Glutamatergic neuron (in vitro differentiated cells): ENCODE data around the gene IL36B. TPM values are rescaled to one million over a fixed set of nuclear protein-coding genes. Genes with fewer than 3 reads are reported as not detected.
"Not testable (repeated sequence)": the region's sequence is repeated elsewhere in the genome, so short reads cannot be mapped to it uniquely, and the experiment has no call there.

Source experiments
- DNase-seq: peaks from one replicate; pipeline ENCODE4 v3.0.0; 2022
- H3K27ac Mint-ChIP-seq: one replicate; pipeline ENCODE4 v1.8.0; 2020; ENCODE audit warnings: mild to moderate bottlenecking, mixed read lengths, inconsistent platforms; ENCODE audit not compliant: unreplicated experiment
- H3K27me3 Mint-ChIP-seq: one replicate; pipeline ENCODE4 v1.8.0; 2020; ENCODE audit warnings: mild to moderate bottlenecking, moderate library complexity, mixed read lengths, inconsistent platforms; ENCODE audit not compliant: unreplicated experiment
- H3K36me3 Mint-ChIP-seq: one replicate; pipeline ENCODE4 v1.8.0; 2020; ENCODE audit warnings: mild to moderate bottlenecking, mixed read lengths, inconsistent platforms; ENCODE audit not compliant: unreplicated experiment
- H3K4me1 Mint-ChIP-seq: one replicate; pipeline ENCODE4 v1.8.0; 2020; ENCODE audit warnings: mild to moderate bottlenecking, low read depth, mixed read lengths, inconsistent platforms; ENCODE audit not compliant: unreplicated experiment
- H3K4me3 Mint-ChIP-seq: one replicate; pipeline ENCODE4 v1.8.0; 2020; ENCODE audit warnings: mild to moderate bottlenecking, mixed read lengths, inconsistent platforms; ENCODE audit not compliant: unreplicated experiment
- H3K9me3 Mint-ChIP-seq: one replicate; pipeline ENCODE4 v1.8.0; 2020; ENCODE audit warnings: mild to moderate bottlenecking, moderate library complexity, mixed read lengths, inconsistent platforms; ENCODE audit not compliant: unreplicated experiment
- long read RNA-seq: library from polyadenylated mRNA; unstranded; transcript quantifications from one replicate; pipeline ENCODE4 v2.0.0, GENCODE V29; 2020; ENCODE audit not compliant: unreplicated experiment
- total RNA-seq: library from RNA; stranded (reverse); fragmentation: NEBNext Ultra II Directional; extraction: Animal tissue kit (Norgen Biotek cat#: 25700); gene quantifications from one replicate; pipeline ENCODE4 v1.2.1, GENCODE V29; 2021; ENCODE audit not compliant: unreplicated experiment
- TF ChIP-seq, protein P1 (sequence below): fragments of 200-600 bp; sonication (generic); IDR thresholded peaks from one replicate; pipeline ENCODE4 v1.5.0; 2021; ENCODE audit not compliant: partially characterized antibody, unreplicated experiment

IL36B gene
- not detected for total RNA-seq
- long read RNA-seq = 0 reads

DNA sequence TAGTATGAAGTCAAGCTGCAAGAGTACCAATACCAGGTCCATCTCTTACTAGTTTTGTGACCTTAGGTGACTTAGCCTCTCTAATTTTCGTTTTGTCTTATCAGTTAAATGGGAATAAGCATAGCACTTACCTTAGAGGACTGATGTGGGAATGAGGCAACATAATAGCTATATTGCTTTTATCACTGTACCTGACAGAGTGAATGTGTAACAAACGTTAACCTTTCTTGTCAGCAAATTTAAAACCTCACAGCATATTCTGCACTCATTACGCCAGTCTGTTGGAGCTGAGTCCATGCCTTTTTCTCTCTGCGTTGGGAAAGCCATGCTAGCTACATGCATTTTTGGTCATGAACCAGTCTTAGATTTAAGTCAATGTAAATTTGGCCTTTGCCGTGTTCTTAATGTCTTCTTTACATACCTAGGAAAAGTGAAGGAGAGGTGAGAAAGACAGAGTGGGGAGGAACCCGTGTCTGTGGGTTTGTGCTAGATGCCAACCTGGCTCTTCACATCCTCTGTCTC is at the start of gene IL36B:
IL36B (minus strand) TSS at position 472 of the 522 bp plus-strand sequence.
- Mint-ChIP-seq H3K36me3 (peaks cover 29% of the 10 kb centered on the region), H3K27ac (no peak within 1 kb of the TSS), H3K27me3 (no peaks in the 10 kb centered on the region), H3K4me1 (no peaks in the 10 kb centered on the region), H3K4me3 (no peak within 1 kb of the TSS), H3K9me3 (peaks cover 6% of the 10 kb centered on the region)
- no peak for DNase-seq
- TF ChIP-seq, protein P1, sequence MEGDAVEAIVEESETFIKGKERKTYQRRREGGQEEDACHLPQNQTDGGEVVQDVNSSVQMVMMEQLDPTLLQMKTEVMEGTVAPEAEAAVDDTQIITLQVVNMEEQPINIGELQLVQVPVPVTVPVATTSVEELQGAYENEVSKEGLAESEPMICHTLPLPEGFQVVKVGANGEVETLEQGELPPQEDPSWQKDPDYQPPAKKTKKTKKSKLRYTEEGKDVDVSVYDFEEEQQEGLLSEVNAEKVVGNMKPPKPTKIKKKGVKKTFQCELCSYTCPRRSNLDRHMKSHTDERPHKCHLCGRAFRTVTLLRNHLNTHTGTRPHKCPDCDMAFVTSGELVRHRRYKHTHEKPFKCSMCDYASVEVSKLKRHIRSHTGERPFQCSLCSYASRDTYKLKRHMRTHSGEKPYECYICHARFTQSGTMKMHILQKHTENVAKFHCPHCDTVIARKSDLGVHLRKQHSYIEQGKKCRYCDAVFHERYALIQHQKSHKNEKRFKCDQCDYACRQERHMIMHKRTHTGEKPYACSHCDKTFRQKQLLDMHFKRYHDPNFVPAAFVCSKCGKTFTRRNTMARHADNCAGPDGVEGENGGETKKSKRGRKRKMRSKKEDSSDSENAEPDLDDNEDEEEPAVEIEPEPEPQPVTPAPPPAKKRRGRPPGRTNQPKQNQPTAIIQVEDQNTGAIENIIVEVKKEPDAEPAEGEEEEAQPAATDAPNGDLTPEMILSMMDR = no peak

DNA sequence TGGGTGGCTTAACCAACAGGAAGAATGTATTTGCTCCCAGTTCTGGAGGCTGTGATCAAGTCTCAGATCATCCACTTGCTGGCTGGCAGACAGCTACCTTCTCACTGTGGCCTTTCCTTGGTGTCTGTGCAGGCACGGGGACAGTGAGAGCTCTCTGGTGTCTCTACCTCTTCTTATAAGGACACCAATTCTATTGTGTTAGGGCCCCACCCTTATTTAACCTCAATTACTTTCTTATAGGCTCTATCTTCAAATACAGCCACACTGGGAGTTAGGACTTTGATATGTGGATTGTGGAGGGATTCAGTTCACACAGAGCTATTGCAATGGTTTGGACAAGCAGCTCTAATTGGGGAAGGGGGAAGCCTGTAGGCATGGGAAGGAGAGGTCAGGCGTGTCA is 49.5 kb upstream of the IL36B start:
- Mint-ChIP-seq H3K27me3 (no peaks in the 10 kb centered on the region), H3K27ac (no peak overlapping the region), H3K36me3 (no peaks in the 10 kb centered on the region), H3K4me1 (no peaks in the 10 kb centered on the region), H3K4me3 (no peak overlapping the region), H3K9me3 (peaks cover 8% of the 10 kb centered on the region)
- TF ChIP-seq, protein P1 = no peak
- no peak for DNase-seq

- TF ChIP-seq, protein P1 = no peak
- no peak overlapping the region for H3K27ac Mint-ChIP-seq
- H3K4me1 Mint-ChIP-seq = no peaks in the 10 kb centered on the region
- DNase-seq = no peak
- H3K4me3 Mint-ChIP-seq = no peak overlapping the region
- peaks cover 10% of the 10 kb centered on the region for H3K9me3 Mint-ChIP-seq
- no peaks in the 10 kb centered on the region for H3K36me3 Mint-ChIP-seq
- no peaks in the 10 kb centered on the region for H3K27me3 Mint-ChIP-seq
Observed at GRCh38 chr2:113098532-113098931, 45.9 kb upstream of the IL36B start.

- TF ChIP-seq, protein P1 = no peak
- no peaks in the 10 kb centered on the region for H3K4me1 Mint-ChIP-seq
- DNase-seq = no peak
- H3K9me3 Mint-ChIP-seq = peaks cover 10% of the 10 kb centered on the region
- H3K27me3 Mint-ChIP-seq = no peaks in the 10 kb centered on the region
- no peaks in the 10 kb centered on the region for H3K36me3 Mint-ChIP-seq
- H3K27ac Mint-ChIP-seq = no peak overlapping the region
- no peak overlapping the region for H3K4me3 Mint-ChIP-seq
Observed at GRCh38 chr2:113098041-113098440, 45.4 kb upstream of the IL36B start.

DNA sequence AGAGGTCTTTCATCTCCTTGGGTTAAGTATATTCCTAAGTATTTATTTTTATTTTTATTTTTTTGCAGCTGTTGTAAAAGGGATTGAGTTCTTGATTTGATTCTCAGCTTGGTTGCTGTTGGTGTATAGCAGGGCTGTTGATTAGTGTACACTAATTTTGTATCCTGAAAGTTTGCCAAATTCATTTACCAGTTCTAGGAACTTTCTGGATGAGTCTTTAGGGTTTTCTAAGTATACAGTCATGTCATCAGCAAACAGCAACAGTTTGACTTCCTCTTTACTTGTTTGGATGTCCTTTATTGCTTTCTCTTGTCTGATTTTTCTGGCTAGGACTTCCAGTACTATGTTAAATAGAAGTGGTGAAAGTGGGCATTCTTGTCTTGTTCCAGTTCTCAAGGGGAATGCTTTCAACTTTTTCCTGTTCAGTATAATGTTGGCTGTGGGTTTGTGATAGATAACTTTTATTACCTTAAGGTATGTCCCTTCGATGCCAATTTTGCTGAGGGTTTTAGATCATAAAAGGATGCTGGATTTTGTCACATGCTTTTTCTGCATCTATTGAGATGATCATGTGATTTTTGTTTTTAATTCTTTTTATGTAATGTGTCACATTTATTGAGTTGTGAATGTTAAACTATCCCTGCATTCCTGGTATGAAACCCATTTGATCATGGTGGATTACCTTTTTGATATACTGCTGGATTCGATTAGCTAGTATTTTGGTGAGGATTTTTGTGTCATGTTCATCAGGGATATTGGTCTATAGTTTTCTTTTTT is 44.4 kb upstream of the IL36B start:
- H3K36me3 Mint-ChIP-seq, H3K27me3 Mint-ChIP-seq, H3K4me3 Mint-ChIP-seq, DNase-seq, H3K9me3 Mint-ChIP-seq, H3K4me1 Mint-ChIP-seq: not testable (repeated sequence)
- H3K27ac Mint-ChIP-seq = peak overlapping the region; percentile 59

- H3K27ac Mint-ChIP-seq = peak overlapping the region; percentile 59
- not testable (repeated sequence) for H3K9me3 Mint-ChIP-seq, DNase-seq, H3K27me3 Mint-ChIP-seq, H3K4me3 Mint-ChIP-seq, H3K36me3 Mint-ChIP-seq, H3K4me1 Mint-ChIP-seq
Observed at GRCh38 chr2:113096306-113096705, 43.6 kb upstream of the IL36B start.
